WI38 (cell line): ENCODE results near the gene TSPYL4.

Source experiments
- H3K4me3 ChIP-seq: 2 replicates; pipeline ENCODE4 v1.5.1; 2011; ENCODE audit warnings: low read depth, mild to moderate bottlenecking, control low read depth, low read length
- CTCF ChIP-seq: IDR thresholded peaks from 2 replicates; pipeline ENCODE4 v1.5.1; 2012; ENCODE audit warnings: low read depth, mild to moderate bottlenecking, control low read depth, low read length

Gene TSPYL4

GRCh38 chr6:116280161-116280932 is 26.5 kb upstream of the TSPYL4 start:
- no peak for TF ChIP-seq CTCF
- H3K4me3 ChIP-seq, result peak overlapping the region; percentile 93

GRCh38 chr6:116279232-116280160 is 25.6 kb upstream of the TSPYL4 start, which contains the start of gene TSPYL1:
Gene TSPYL1 (minus strand): TSS chr6:116279930. CDS start chr6:116279830, 100 bp downstream.
- TF ChIP-seq CTCF, result no peak
- H3K4me3 ChIP-seq, result peak within 1 kb of the TSS; percentile 93

GRCh38 chr6:116278854-116279231 is 25.0 kb upstream of the TSPYL4 start:
- peak overlapping the region; percentile 93 for H3K4me3 ChIP-seq
- TF ChIP-seq CTCF, result no peak

GRCh38 chr6:116278481-116278829 is 24.6 kb upstream of the TSPYL4 start:
- TF ChIP-seq CTCF, result no peak
- peak overlapping the region; percentile 93 for H3K4me3 ChIP-seq

GRCh38 chr6:116277124-116277523 is 23.2 kb upstream of the TSPYL4 start:
- TF ChIP-seq CTCF, result no peak
- peak overlapping the region; percentile 93 for H3K4me3 ChIP-seq

- no peak for TF ChIP-seq CTCF
- H3K4me3 ChIP-seq, result no peak overlapping the region
Measured at GRCh38 chr6:116271149-116271708, 17.4 kb upstream of the TSPYL4 start.
